MCF 10A (cell line): ENCODE results near the gene GAK. TPM values are rescaled to one million over a fixed set of nuclear protein-coding genes. Genes with fewer than 3 reads are reported as not detected.

Source experiments
- BruUV-seq: library from RNA; stranded (reverse); fragments of 400-500 nt; replicated peaks from 2 replicates; lab custom pipeline; 2021; lab: Mats Ljungman, UMichigan
- CTCF ChIA-PET: fragments of 300-600 bp; sonication (Branson Sonifier 250); formaldehyde crosslinking; extraction: SDS; loops from one replicate; lab custom pipeline; 2021; ENCODE audit warnings: antibody characterized with exemption, inconsistent platforms; lab: Yijun Ruan, JAX
- POLR2A ChIA-PET: fragments of 300-600, 350-650 bp; sonication (Branson Sonifier 250); formaldehyde crosslinking; extraction: SDS; loops from one replicate; lab custom pipeline; 2020; ENCODE audit warnings: antibody characterized with exemption, inconsistent platforms; lab: Yijun Ruan, JAX
- DNase-seq: peaks from one replicate; pipeline ENCODE4 v3.0.0-alpha.2; 2018; ENCODE audit not compliant: unreplicated experiment
- H3K27ac Mint-ChIP-seq: one replicate; pipeline ENCODE4 v1.8.0; 2022; ENCODE audit warnings: mild to moderate bottlenecking, low read depth, mixed read lengths; ENCODE audit not compliant: unreplicated experiment
- H3K27me3 Mint-ChIP-seq: one replicate; pipeline ENCODE4 v1.8.0; 2022; ENCODE audit warnings: mixed read lengths; ENCODE audit not compliant: insufficient read depth, unreplicated experiment
- H3K36me3 Mint-ChIP-seq: one replicate; pipeline ENCODE4 v1.8.0; 2022; ENCODE audit warnings: mild to moderate bottlenecking, moderate library complexity, mixed read lengths; ENCODE audit not compliant: insufficient read depth, unreplicated experiment
- H3K4me1 Mint-ChIP-seq: one replicate; pipeline ENCODE4 v1.8.0; 2022; ENCODE audit warnings: mixed read lengths; ENCODE audit not compliant: insufficient read depth, unreplicated experiment
- H3K4me3 Mint-ChIP-seq: one replicate; pipeline ENCODE4 v1.8.0; 2022; ENCODE audit warnings: mild to moderate bottlenecking, moderate library complexity, mixed read lengths; ENCODE audit not compliant: unreplicated experiment
- H3K9me3 Mint-ChIP-seq: one replicate; pipeline ENCODE4 v1.8.0; 2022; ENCODE audit warnings: mixed read lengths; ENCODE audit not compliant: unreplicated experiment
- CTCF ChIP-seq: fragments of 200-600 bp; IDR thresholded peaks from one replicate; pipeline ENCODE4 v1.8.0; 2022; ENCODE audit warnings: antibody characterized with exemption, mild to moderate bottlenecking; ENCODE audit not compliant: unreplicated experiment
- intact Hi-C: fragments of 100-400 bp; cut with micrococcal nuclease; formaldehyde crosslinking; loops from 2 replicates; pipeline ENCODE4 v1.14.1; 2022
- total RNA-seq: library from RNA; stranded (reverse); gene quantifications from 2 replicates; pipeline ENCODE4 v1.2.3, GENCODE V29; 2022

Gene GAK
- total RNA-seq, 1 experiment from 2014 or later = 72.9 TPM

DNA sequence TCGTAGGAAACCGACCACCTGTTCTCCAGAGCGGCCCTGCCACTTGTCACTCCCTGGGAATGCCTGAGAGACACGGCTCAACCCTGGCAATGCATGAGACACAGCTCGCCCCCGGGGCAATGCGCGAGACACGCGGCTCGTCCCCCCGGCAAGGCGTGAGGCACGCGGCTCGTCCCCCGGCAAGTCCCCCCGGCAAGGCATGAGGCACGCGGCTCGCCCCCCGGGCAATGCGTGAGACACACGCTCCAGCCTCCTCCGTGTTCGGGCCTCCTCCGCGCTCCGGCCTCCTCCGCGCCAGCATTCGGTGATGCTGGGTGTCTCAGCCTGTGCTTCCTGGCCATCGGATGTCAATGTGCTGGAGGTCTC lies 78.7 kb downstream of the GAK start:
- H3K4me1 Mint-ChIP-seq = no peaks in the 10 kb centered on the region
- BruUV-seq = no TSS peak
- no peak overlapping the region for H3K27ac Mint-ChIP-seq
- intact Hi-C loops = no loop called here
- no peak overlapping the region for H3K4me3 Mint-ChIP-seq
- no peak for TF ChIP-seq CTCF
- DNase-seq = no peak
- POLR2A ChIA-PET = no interaction called here
- CTCF ChIA-PET = no interaction called here
- no peaks in the 10 kb centered on the region for H3K9me3 Mint-ChIP-seq
- peaks cover 37% of the 10 kb centered on the region for H3K36me3 Mint-ChIP-seq
- H3K27me3 Mint-ChIP-seq = no peaks in the 10 kb centered on the region

DNA sequence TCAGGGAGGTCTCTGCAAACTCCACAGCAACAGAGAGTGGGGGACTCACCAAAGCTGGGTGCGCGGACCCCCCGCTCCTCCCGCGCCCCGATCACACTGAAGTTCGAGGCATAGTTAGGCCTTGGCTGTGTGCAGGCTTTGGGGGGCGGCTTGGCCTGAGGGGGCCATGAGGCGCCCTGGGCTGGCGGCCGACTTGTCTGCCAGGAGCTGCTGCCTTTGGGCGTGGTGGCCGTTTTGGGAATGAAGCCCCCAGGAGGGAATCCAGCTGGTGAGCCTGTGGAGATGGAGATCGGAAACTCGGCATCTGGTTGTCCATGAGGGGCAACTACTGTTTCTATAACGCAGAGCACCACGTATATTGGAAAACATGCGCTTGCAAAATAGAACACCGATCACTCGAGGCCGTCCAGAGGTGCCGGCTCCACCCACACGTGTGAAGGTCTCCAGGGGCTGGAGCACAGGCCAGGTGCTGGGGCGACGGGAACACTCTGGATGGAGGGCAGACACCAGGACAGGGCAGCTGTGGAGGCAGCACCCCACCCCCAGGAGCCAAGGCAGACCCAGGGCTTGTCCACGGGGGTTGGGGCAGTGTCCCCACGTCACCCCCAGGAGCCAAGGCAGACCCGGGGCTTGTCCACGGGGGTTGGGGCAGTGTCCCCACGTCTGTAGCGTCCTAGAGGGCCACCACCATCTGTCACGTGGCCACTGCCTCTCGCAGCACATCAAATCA lies 80.2 kb downstream of the GAK start:
- DNase-seq = no peak
- Mint-ChIP-seq H3K4me3 (no peak overlapping the region), H3K27ac (no peak overlapping the region), H3K4me1 (no peaks in the 10 kb centered on the region), H3K27me3 (no peaks in the 10 kb centered on the region), H3K9me3 (no peaks in the 10 kb centered on the region), H3K36me3 (peaks cover 25% of the 10 kb centered on the region)
- no TSS peak for BruUV-seq
- intact Hi-C loops = no loop called here
- ChIA-PET POLR2A (interaction anchor here (0.6 to 1.0 kb wide), 2 partner anchors 12 to 852 kb away, joined by 3 to 4 read pairs; no protein-coding TSS in a partner anchor), CTCF (no interaction called here)
- no peak for TF ChIP-seq CTCF

DNA sequence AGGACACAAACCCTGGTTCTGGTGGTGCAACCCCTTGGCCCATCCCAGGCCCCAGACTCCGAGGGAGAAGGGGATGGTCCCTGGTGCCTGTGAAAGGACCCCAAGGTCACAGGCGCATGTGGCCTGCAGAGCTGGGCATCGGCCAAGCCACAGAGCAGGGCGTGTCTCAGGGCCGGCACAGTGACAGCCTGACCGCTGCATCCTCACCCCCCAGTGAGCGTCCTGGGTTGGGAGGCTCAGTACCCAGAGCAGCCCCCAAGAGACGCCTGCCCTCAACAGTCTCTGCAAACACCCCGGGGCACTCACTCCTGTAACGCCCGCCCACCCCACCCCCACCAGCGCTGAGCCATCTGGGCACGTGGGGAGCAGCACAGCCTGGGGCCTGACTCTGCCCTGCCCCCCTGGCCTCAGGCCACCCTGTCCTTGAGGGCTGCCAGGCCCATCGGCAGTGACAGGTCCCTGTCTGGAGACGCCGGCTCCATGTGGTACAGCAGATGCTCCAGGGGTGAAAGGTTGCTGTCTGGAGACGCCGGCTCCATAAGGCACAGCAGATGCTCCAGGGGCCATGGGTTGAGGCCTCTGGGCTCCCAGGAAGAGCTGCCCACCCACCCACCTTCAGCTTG lies 81.7 kb downstream of the GAK start:
- no peak overlapping the region for H3K4me3 Mint-ChIP-seq
- H3K27me3 Mint-ChIP-seq = no peaks in the 10 kb centered on the region
- CTCF ChIA-PET = interaction anchor here (0.6 kb wide), 1 partner anchor 27 kb away, joined by 3 read pairs; no protein-coding TSS in a partner anchor
- no peak for DNase-seq
- H3K27ac Mint-ChIP-seq = no peak overlapping the region
- POLR2A ChIA-PET = no interaction called here
- intact Hi-C loops = no loop called here
- BruUV-seq = no TSS peak
- H3K9me3 Mint-ChIP-seq = no peaks in the 10 kb centered on the region
- TF ChIP-seq CTCF = no peak
- H3K36me3 Mint-ChIP-seq = peaks cover 19% of the 10 kb centered on the region
- no peaks in the 10 kb centered on the region for H3K4me1 Mint-ChIP-seq

- no peak for DNase-seq
- intact Hi-C loops = no loop called here
- no peak for TF ChIP-seq CTCF
- no peak overlapping the region for H3K27ac Mint-ChIP-seq
- H3K27me3 Mint-ChIP-seq = no peaks in the 10 kb centered on the region
- H3K4me1 Mint-ChIP-seq = no peaks in the 10 kb centered on the region
- H3K36me3 Mint-ChIP-seq = peaks cover 19% of the 10 kb centered on the region
- no peaks in the 10 kb centered on the region for H3K9me3 Mint-ChIP-seq
- BruUV-seq = no TSS peak
- CTCF ChIA-PET = no interaction called here
- H3K4me3 Mint-ChIP-seq = no peak overlapping the region
- POLR2A ChIA-PET = no interaction called here
These were observed 82.5 kb downstream of the GAK start for GRCh38 chr4:849478-850175.
